Spleen (tissue), 11 donors: ENCODE measurements around the gene CUL3. TPM values are rescaled to one million over a fixed set of nuclear protein-coding genes. Genes with fewer than 3 reads are reported as not detected.

Experiments used
- DNase-seq: peaks from one replicate; pipeline ENCODE4 v3.0.0-alpha.2; 2020
- H3K27ac ChIP-seq, 8 donors: fragments of 200-600 bp; sonication (generic) in 7 of 8; 1 replicate in 4 of 8; 2 replicates in 4 of 8; pipeline versions ENCODE4 v1.5.0 to v1.8.0; 2016 to 2021; ENCODE audit warnings: inconsistent platforms in 4 of 8, mild to moderate bottlenecking in 4 of 8, moderate library complexity in 1 of 8
- H3K27me3 ChIP-seq, 7 donors: fragments of 200-600 bp; sonication (generic) in 6 of 7; replicated peaks in 1 of 7; 1 replicate in 4 of 7; 2 replicates in 3 of 7; pipeline versions ENCODE4 v1.5.0 to v1.8.0; 2016 to 2021; ENCODE audit warnings: inconsistent platforms in 3 of 7, mild to moderate bottlenecking in 1 of 7
- H3K36me3 ChIP-seq, 6 donors: fragments of 200-600 bp; sonication (generic) in 5 of 6; 1 replicate in 4 of 6; 2 replicates in 2 of 6; pipeline versions ENCODE4 v1.5.0 to v1.8.0; 2016 to 2021; ENCODE audit warnings: inconsistent platforms in 2 of 6
- H3K4me1 ChIP-seq, 6 donors: fragments of 200-600 bp; sonication (generic) in 5 of 6; 1 replicate in 3 of 6; 2 replicates in 3 of 6; pipeline versions ENCODE4 v1.5.0 to v1.8.0; 2016 to 2021; ENCODE audit warnings: inconsistent platforms in 3 of 6
- H3K4me3 ChIP-seq, 8 donors: fragments of 200-600 bp; sonication (generic) in 7 of 8; 1 replicate in 4 of 8; 2 replicates in 4 of 8; pipeline versions ENCODE4 v1.5.0 to v1.8.0; 2016 to 2021; ENCODE audit warnings: inconsistent platforms in 4 of 8, mild to moderate bottlenecking in 4 of 8, moderate library complexity in 2 of 8
- H3K9me3 ChIP-seq, 8 donors: fragments of 200-600 bp; sonication (generic) in 7 of 8; 1 replicate in 4 of 8; 2 replicates in 4 of 8; pipeline versions ENCODE4 v1.5.0 to v1.8.0; 2016 to 2021; ENCODE audit warnings: inconsistent platforms in 4 of 8
- CTCF ChIP-seq, 11 experiments: fragments of 200-600 bp in 7 of 11; fragments of 450-650 bp in 4 of 11; sonication (generic) in 4 of 11; IDR thresholded peaks in 8 of 11; conservative IDR thresholded peaks in 3 of 11; 1 replicate in 7 of 11; 2 replicates in 4 of 11; pipeline versions ENCODE4 v1.4.0 to v1.8.0; 2016 to 2021; ENCODE audit warnings: antibody characterized with exemption in 11 of 11, inconsistent platforms in 4 of 11, mild to moderate bottlenecking in 1 of 11
- POLR2A ChIP-seq, 3 donors: fragments of 450-650 bp; IDR thresholded peaks; one replicate each; pipeline ENCODE4 v1.5.1; 2017; ENCODE audit warnings: antibody characterized with exemption in 3 of 3, mild to moderate bottlenecking in 1 of 3
- POLR2AphosphoS5 ChIP-seq, 3 donors: sonication (generic); formaldehyde crosslinking; IDR thresholded peaks; one replicate each; pipeline ENCODE4 v1.5.1; 2017; ENCODE audit warnings: antibody characterized with exemption in 3 of 3
- WGBS, 5 donors: extraction: QIAGEN DNeasy Blood & Tissue Kit in 3 of 5; methylation state at CpG; one replicate each; pipeline versions ENCODE4 v1.1.5 to v1.1.7; 2013 to 2018; 5-methylcytosine and 5-hydroxymethylcytosine counted together
- intact Hi-C: fragments of 100-400 bp; cut with DNase I; formaldehyde crosslinking; loops from one replicate; pipeline ENCODE4 v1.15.0; 2023; ENCODE audit warnings: low total_unique reads
- polyA plus RNA-seq, 3 donors: library from polyadenylated mRNA; stranded (reverse); fragments of 200-250 nt; gene quantifications; one replicate each; pipeline ENCODE4 v1.2.1, GENCODE V29; 2013
- total RNA-seq, 7 donors: library from RNA; depleted of rRNA in 3 of 7; stranded (reverse); fragments of >200 nt in 3 of 7; fragmentation: NEBNext Ultra II Directional in 4 of 7; extraction: Animal tissue kit (Norgen Biotek cat#: 25700) in 4 of 7; gene quantifications; one replicate each; pipeline versions ENCODE4 v1.1.0 to v1.2.1, GENCODE V29; 2016 to 2021
- donor health status: healthy with polysubstance abuse.
- donor health status: DM: no; HTN: no; CAD: no; lungs with moderate emphysema.
- donor health status: DM: no; HTN: no; CAD: no.
- donor health status: Bipolar disorder and iron deficiency.
- donor health status: healthy.
- donor health status: DM: no; HTN: no; CAD: no.
- donor health status: DM: yes; HTN: yes; CAD: no.

The CUL3 gene
- total and polyA plus RNA-seq, 10 donors: 66.0 to 99.7 (median 83.6) TPM

GRCh38 chr2:224479826-224480225 lies 105.3 kb downstream of the CUL3 start:
- TF ChIP-seq POLR2A (IDR thresholded peaks at IDR 0.05): no peak
- no peak for TF ChIP-seq CTCF (IDR thresholded peaks at IDR 0.05 in 8 of 11, conservative IDR thresholded peaks at IDR 0.05 in 3 of 11)
- TF ChIP-seq POLR2AphosphoS5 (IDR thresholded peaks at IDR 0.05): no peak
- no peak overlapping the region for H3K4me3 ChIP-seq
- no peaks in the 10 kb centered on the region for H3K4me1 ChIP-seq
- intact Hi-C loops: no loop called here
- DNase-seq: no peak
- 69 to 93% (median 74%) methylated on average over 2 of the region's 2 CpGs for WGBS, 5 donors
- no peaks in the 10 kb centered on the region for H3K9me3 ChIP-seq
- no peaks in the 10 kb centered on the region for H3K27me3 ChIP-seq
- H3K27ac ChIP-seq: no peak overlapping the region
- peaks cover 0 to 90% (median 56%) of the 10 kb centered on the region in 6 donors for H3K36me3 ChIP-seq

- peaks cover 0 to 58% (median 46%) of the 10 kb centered on the region in 6 donors for H3K36me3 ChIP-seq
- TF ChIP-seq POLR2AphosphoS5 (IDR thresholded peaks at IDR 0.05) (no peak), CTCF (IDR thresholded peaks at IDR 0.05 in 8 of 11, conservative IDR thresholded peaks at IDR 0.05 in 3 of 11) (no peak), POLR2A (IDR thresholded peaks at IDR 0.05) (no peak)
- no peak overlapping the region for H3K4me3 ChIP-seq
- H3K27ac ChIP-seq: no peak overlapping the region
- intact Hi-C loops: no loop called here
- no peaks in the 10 kb centered on the region for H3K9me3 ChIP-seq
- WGBS, 5 donors: 93 to 97% (median 96%) methylated on average over 3 of the region's 3 CpGs
- no peaks in the 10 kb centered on the region for H3K4me1 ChIP-seq
- DNase-seq: no peak
- no peaks in the 10 kb centered on the region for H3K27me3 ChIP-seq
Measured at GRCh38 chr2:224472827-224473226, 112.3 kb downstream of the CUL3 start.

GRCh38 chr2:224472137-224472536 lies 113.0 kb downstream of the CUL3 start:
- H3K4me1 ChIP-seq: no peaks in the 10 kb centered on the region
- no peak overlapping the region for H3K4me3 ChIP-seq
- 96 to 99% (median 98%) methylated on average over 3 of the region's 3 CpGs for WGBS, 5 donors
- H3K27ac ChIP-seq: no peak overlapping the region
- peaks cover 0 to 51% (median 39%) of the 10 kb centered on the region in 6 donors for H3K36me3 ChIP-seq
- intact Hi-C loops: no loop called here
- H3K27me3 ChIP-seq: no peaks in the 10 kb centered on the region
- H3K9me3 ChIP-seq: no peaks in the 10 kb centered on the region
- TF ChIP-seq POLR2AphosphoS5 (IDR thresholded peaks at IDR 0.05) (no peak), POLR2A (IDR thresholded peaks at IDR 0.05) (no peak), CTCF (IDR thresholded peaks at IDR 0.05 in 8 of 11, conservative IDR thresholded peaks at IDR 0.05 in 3 of 11) (no peak)
- no peak for DNase-seq

- no peak for DNase-seq
- TF ChIP-seq POLR2A (IDR thresholded peaks at IDR 0.05) (no peak), POLR2AphosphoS5 (IDR thresholded peaks at IDR 0.05) (no peak), CTCF (IDR thresholded peaks at IDR 0.05 in 8 of 11, conservative IDR thresholded peaks at IDR 0.05 in 3 of 11) (no peak)
- H3K27me3 ChIP-seq: no peaks in the 10 kb centered on the region
- no peak overlapping the region for H3K4me3 ChIP-seq
- 83 to 93% (median 89%) methylated on average over 9 of the region's 9 CpGs for WGBS, 5 donors
- H3K9me3 ChIP-seq: no peaks in the 10 kb centered on the region
- H3K36me3 ChIP-seq: peaks cover 0 to 24% (median 14%) of the 10 kb centered on the region in 6 donors
- no peaks in the 10 kb centered on the region for H3K4me1 ChIP-seq
- H3K27ac ChIP-seq: no peak overlapping the region
- intact Hi-C loops: no loop called here
Measured at GRCh38 chr2:224469374-224469964, 115.7 kb downstream of the CUL3 start.
